Measurements from ENCODE around the gene FRAS1. TPM values are rescaled to one million over a fixed set of nuclear protein-coding genes. Genes with fewer than 3 reads are reported as not detected.

The FRAS1 gene
- total RNA-seq, 1 experiment from 2014 or later: 3.4 TPM

GRCh38 chr4:78355306-78355705, 298.2 kb downstream of the FRAS1 start:
- TF ChIP-seq CTCF (conservative IDR thresholded peaks at IDR 0.05; ENCODE audit: low read depth, low read length) (no peak), EZH2phosphoT487 (IDR thresholded peaks at IDR 0.05; ENCODE audit: borderline replicate concordance, low read length) (no peak), EZH2 (IDR thresholded peaks at IDR 0.05; ENCODE audit: low read length, unreplicated experiment) (no peak)
- ChIA-PET POLR2A (ENCODE audit: unreplicated experiment) (no interaction called here), CTCF (no interaction called here)
- H3K79me2 ChIP-seq (ENCODE audit: low read length): no peaks in the 10 kb centered on the region
- no peak for ATAC-seq
- BruUV-seq (replicated peaks): no TSS peak
- H3K4me2 ChIP-seq (ENCODE audit: low read length): no peak overlapping the region
- no peak overlapping the region for H2AFZ ChIP-seq (ENCODE audit: low read length)
- no peaks in the 10 kb centered on the region for H3F3A ChIP-seq (ENCODE audit: low read length, unreplicated experiment)
- H3K27ac ChIP-seq (ENCODE audit: low read length): no peak overlapping the region
- no peak overlapping the region for H3K4me3 ChIP-seq (ENCODE audit: low read length)
- no peaks in the 10 kb centered on the region for H3K9me2 ChIP-seq (replicated peaks; ENCODE audit: low read length)
- H4K20me1 ChIP-seq (ENCODE audit: low read length): no peaks in the 10 kb centered on the region
- no peaks in the 10 kb centered on the region for H3K36me3 ChIP-seq (ENCODE audit: low read depth, low read length)
- DNase-seq: no peak
- intact Hi-C loops (cut with micrococcal nuclease): no loop called here
- H3K27me3 ChIP-seq (ENCODE audit: low read length): no peaks in the 10 kb centered on the region
- no peaks in the 10 kb centered on the region for H3K9me3 ChIP-seq (ENCODE audit: low read length)
- no peak overlapping the region for H3K9ac ChIP-seq (ENCODE audit: low read length)
- no peaks in the 10 kb centered on the region for H3K4me1 ChIP-seq (ENCODE audit: insufficient read depth, low read length)

- intact Hi-C loops (cut with micrococcal nuclease): no loop called here
- Histone ChIP-seq H3K27me3 (ENCODE audit: low read length) (no peaks in the 10 kb centered on the region), H3K9ac (ENCODE audit: low read length) (no peak overlapping the region), H4K20me1 (ENCODE audit: low read length) (no peaks in the 10 kb centered on the region), H3F3A (ENCODE audit: low read length, unreplicated experiment) (no peaks in the 10 kb centered on the region), H3K9me3 (ENCODE audit: low read length) (no peaks in the 10 kb centered on the region), H3K27ac (ENCODE audit: low read length) (no peak overlapping the region), H3K4me2 (ENCODE audit: low read length) (no peak overlapping the region), H3K4me1 (ENCODE audit: insufficient read depth, low read length) (no peaks in the 10 kb centered on the region), H2AFZ (ENCODE audit: low read length) (no peak overlapping the region), H3K4me3 (ENCODE audit: low read length) (no peak overlapping the region), H3K36me3 (ENCODE audit: low read depth, low read length) (no peaks in the 10 kb centered on the region), H3K79me2 (ENCODE audit: low read length) (no peaks in the 10 kb centered on the region), H3K9me2 (replicated peaks; ENCODE audit: low read length) (no peaks in the 10 kb centered on the region)
- ChIA-PET CTCF (no interaction called here), POLR2A (ENCODE audit: unreplicated experiment) (no interaction called here)
- no peak for DNase-seq
- TF ChIP-seq EZH2phosphoT487 (IDR thresholded peaks at IDR 0.05; ENCODE audit: borderline replicate concordance, low read length) (no peak), EZH2 (IDR thresholded peaks at IDR 0.05; ENCODE audit: low read length, unreplicated experiment) (no peak), CTCF (conservative IDR thresholded peaks at IDR 0.05; ENCODE audit: low read depth, low read length) (no peak)
- no TSS peak for BruUV-seq (replicated peaks)
- no peak for ATAC-seq
Measured at GRCh38 chr4:78356251-78356786, 299.2 kb downstream of the FRAS1 start.

GRCh38 chr4:78357122-78357521, 300.0 kb downstream of the FRAS1 start:
- CTCF ChIA-PET: no interaction called here

More at GRCh38 chr4:78357122-78357521, 300.0 kb downstream of the FRAS1 start:
- no peak for TF ChIP-seq CTCF (conservative IDR thresholded peaks at IDR 0.05; ENCODE audit: low read depth, low read length)
- TF ChIP-seq EZH2 (IDR thresholded peaks at IDR 0.05; ENCODE audit: low read length, unreplicated experiment): no peak
- no peak for TF ChIP-seq EZH2phosphoT487 (IDR thresholded peaks at IDR 0.05; ENCODE audit: borderline replicate concordance, low read length)
- POLR2A ChIA-PET (ENCODE audit: unreplicated experiment): no interaction called here
- Histone ChIP-seq H3K9me2 (replicated peaks; ENCODE audit: low read length) (no peaks in the 10 kb centered on the region), H3K4me3 (ENCODE audit: low read length) (no peak overlapping the region), H2AFZ (ENCODE audit: low read length) (no peak overlapping the region), H3K27ac (ENCODE audit: low read length) (no peak overlapping the region), H3K27me3 (ENCODE audit: low read length) (no peaks in the 10 kb centered on the region), H3K79me2 (ENCODE audit: low read length) (no peaks in the 10 kb centered on the region), H3K9ac (ENCODE audit: low read length) (no peak overlapping the region), H4K20me1 (ENCODE audit: low read length) (no peaks in the 10 kb centered on the region), H3K9me3 (ENCODE audit: low read length) (no peaks in the 10 kb centered on the region), H3K4me2 (ENCODE audit: low read length) (no peak overlapping the region), H3F3A (ENCODE audit: low read length, unreplicated experiment) (no peaks in the 10 kb centered on the region), H3K36me3 (ENCODE audit: low read depth, low read length) (no peaks in the 10 kb centered on the region), H3K4me1 (ENCODE audit: insufficient read depth, low read length) (no peaks in the 10 kb centered on the region)
- no peak for DNase-seq
- intact Hi-C loops (cut with micrococcal nuclease): no loop called here
- no peak for ATAC-seq
- BruUV-seq (replicated peaks): no TSS peak

Data from PC-3 (cell line).